A549 treated with Mapracorat at 1 μM for 4 hours (cell line): ENCODE measurements around the gene CDH6. TPM values are rescaled to one million over a fixed set of nuclear protein-coding genes. Genes with fewer than 3 reads are reported as not detected.

Experiments used
- total RNA-seq: library from RNA; stranded (reverse); fragments of 200-300 nt; extraction: Qiagen RNA extraction; gene quantifications from 5 replicates; pipeline ENCODE4 v1.2.3, GENCODE V29; 2022

CDH6 gene
- total RNA-seq, result 0.04 to 0.09 TPM (median 0.06 TPM) in 5 replicates

GRCh38 chr5:31193591-31194467, at the start of gene CDH6:
CDH6 (plus strand) TSS chr5:31193686; CDS start chr5:31267474, 73,788 bp downstream.

